Measurements from ENCODE around the gene CORIN.

DNA sequence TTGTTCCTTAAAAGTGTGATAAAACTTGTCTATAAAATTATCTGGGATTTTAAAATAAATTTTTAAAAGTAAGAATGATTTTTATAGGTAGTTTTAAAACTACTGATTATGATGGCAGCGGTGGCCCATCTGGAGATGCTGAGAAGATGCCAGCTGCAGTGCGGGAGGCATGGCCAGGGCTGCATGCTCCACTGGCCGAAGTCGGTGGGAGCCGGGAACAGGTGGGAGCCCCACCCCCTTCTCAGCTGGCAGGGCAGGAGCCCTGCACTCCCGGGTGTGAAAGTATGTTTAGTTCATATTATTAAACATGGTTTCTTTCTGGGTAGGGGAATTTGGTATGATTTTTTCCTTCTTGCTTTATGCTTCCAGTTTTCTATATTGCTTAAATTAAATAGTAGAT lies 63.8 kb downstream of the CORIN start:
- TF ChIP-seq POLR2A (IDR thresholded peaks at IDR 0.05), result no peak
- TF ChIP-seq, protein P1, sequence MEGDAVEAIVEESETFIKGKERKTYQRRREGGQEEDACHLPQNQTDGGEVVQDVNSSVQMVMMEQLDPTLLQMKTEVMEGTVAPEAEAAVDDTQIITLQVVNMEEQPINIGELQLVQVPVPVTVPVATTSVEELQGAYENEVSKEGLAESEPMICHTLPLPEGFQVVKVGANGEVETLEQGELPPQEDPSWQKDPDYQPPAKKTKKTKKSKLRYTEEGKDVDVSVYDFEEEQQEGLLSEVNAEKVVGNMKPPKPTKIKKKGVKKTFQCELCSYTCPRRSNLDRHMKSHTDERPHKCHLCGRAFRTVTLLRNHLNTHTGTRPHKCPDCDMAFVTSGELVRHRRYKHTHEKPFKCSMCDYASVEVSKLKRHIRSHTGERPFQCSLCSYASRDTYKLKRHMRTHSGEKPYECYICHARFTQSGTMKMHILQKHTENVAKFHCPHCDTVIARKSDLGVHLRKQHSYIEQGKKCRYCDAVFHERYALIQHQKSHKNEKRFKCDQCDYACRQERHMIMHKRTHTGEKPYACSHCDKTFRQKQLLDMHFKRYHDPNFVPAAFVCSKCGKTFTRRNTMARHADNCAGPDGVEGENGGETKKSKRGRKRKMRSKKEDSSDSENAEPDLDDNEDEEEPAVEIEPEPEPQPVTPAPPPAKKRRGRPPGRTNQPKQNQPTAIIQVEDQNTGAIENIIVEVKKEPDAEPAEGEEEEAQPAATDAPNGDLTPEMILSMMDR (IDR thresholded peaks at IDR 0.05), result no peak
